Neural cell (in vitro differentiated cells): ENCODE measurements around the gene PAPPA2. TPM values are rescaled to one million over a fixed set of nuclear protein-coding genes. Genes with fewer than 3 reads are reported as not detected.

Experiments used
- H2AFZ ChIP-seq: fragments of 200-600, 300-800 bp; sonication (generic), shearing (Covaris generic); 2 replicates; pipeline ENCODE4 v1.6.0; 2014; ENCODE audit warnings: low read depth, mild to moderate bottlenecking, antibody characterized with exemption, low read length, moderate library complexity
- H3F3A ChIP-seq: fragments of 200-600 bp; shearing (Covaris generic); 2 replicates; pipeline ENCODE4 v1.6.1; 2016; ENCODE audit warnings: mild to moderate bottlenecking, moderate library complexity, mixed read lengths, antibody characterized with exemption, low read length; ENCODE audit not compliant: insufficient read depth, poor library complexity, severe bottlenecking
- H3K27ac ChIP-seq: fragments of 200-600, 300-800 bp; sonication (generic), shearing (Covaris generic); 2 replicates; pipeline ENCODE4 v1.5.1; 2014; ENCODE audit warnings: mild to moderate bottlenecking, low read length, moderate library complexity
- H3K27me3 ChIP-seq: fragments of 300-800, 200-600 bp; sonication (generic), shearing (Covaris generic); 2 replicates; pipeline ENCODE4 v1.6.0; 2014; ENCODE audit warnings: mild to moderate bottlenecking, low read depth, low read length, moderate library complexity; ENCODE audit not compliant: insufficient read depth
- H3K36me3 ChIP-seq: fragments of 300-800, 200-600 bp; sonication (generic), shearing (Covaris generic); 2 replicates; pipeline ENCODE4 v1.5.1; 2014; ENCODE audit warnings: mild to moderate bottlenecking, antibody characterized with exemption, low read length, moderate library complexity; ENCODE audit not compliant: insufficient read depth
- H3K4me2 ChIP-seq: fragments of 300-800, 200-600 bp; sonication (generic), shearing (Covaris generic); 2 replicates; pipeline ENCODE4 v1.6.0; 2014; ENCODE audit warnings: mild to moderate bottlenecking, low read length
- H3K4me3 ChIP-seq: fragments of 300-800, 200-600 bp; sonication (generic), shearing (Covaris generic); 2 replicates; pipeline ENCODE4 v1.5.1; 2014; ENCODE audit warnings: mild to moderate bottlenecking, low read length, moderate library complexity
- H3K79me2 ChIP-seq: fragments of 200-600 bp; shearing (Covaris generic); replicated peaks from 2 replicates; pipeline ENCODE4 v1.6.0; 2014; ENCODE audit warnings: mild to moderate bottlenecking, low read length, moderate library complexity; ENCODE audit not compliant: insufficient read depth
- H3K9ac ChIP-seq: fragments of 300-800, 200-600 bp; sonication (generic), shearing (Covaris generic); 2 replicates; pipeline ENCODE4 v1.6.1; 2016; ENCODE audit warnings: mild to moderate bottlenecking, low read length, mixed read lengths
- H3K9me2 ChIP-seq: fragments of 200-600 bp; shearing (Covaris generic); 2 replicates; pipeline ENCODE4 v1.6.1; 2016; ENCODE audit warnings: mild to moderate bottlenecking, low read length, mixed read lengths; ENCODE audit not compliant: insufficient read depth
- H3K9me3 ChIP-seq: fragments of 200-600, 300-800 bp; sonication (generic), shearing (Covaris generic); 2 replicates; pipeline ENCODE4 v1.6.1; 2016; ENCODE audit warnings: mild to moderate bottlenecking, mixed run types, low read length, moderate library complexity, mixed read lengths
- H4K20me1 ChIP-seq: fragments of 200-600 bp; shearing (Covaris generic); 2 replicates; pipeline ENCODE4 v1.6.1; 2016; ENCODE audit warnings: mild to moderate bottlenecking, mixed run types; ENCODE audit not compliant: insufficient read depth
- CTCF ChIP-seq: fragments of 450-650 bp; IDR thresholded peaks from 2 replicates; pipeline ENCODE4 v1.5.1; 2014; ENCODE audit warnings: antibody characterized with exemption, mild to moderate bottlenecking, moderate library complexity; ENCODE audit not compliant: poor library complexity, severe bottlenecking
- EP300 ChIP-seq: fragments of 450-650 bp; conservative IDR thresholded peaks from 2 replicates; pipeline ENCODE4 v1.6.1; 2014; ENCODE audit warnings: antibody characterized with exemption, mild to moderate bottlenecking, moderate library complexity; ENCODE audit not compliant: poor library complexity, severe bottlenecking
- EZH2 ChIP-seq: fragments of 200-600, 300-800 bp; shearing (Covaris generic), sonication (generic); IDR thresholded peaks from 2 replicates; pipeline ENCODE4 v1.6.1; 2014; ENCODE audit warnings: antibody characterized with exemption, low read length, borderline replicate concordance, mild to moderate bottlenecking; ENCODE audit not compliant: insufficient read depth, poor library complexity, severe bottlenecking
- MXI1 ChIP-seq: fragments of 450-650 bp; conservative IDR thresholded peaks from 2 replicates; pipeline ENCODE4 v1.6.1; 2014; ENCODE audit warnings: antibody characterized with exemption, mild to moderate bottlenecking; ENCODE audit not compliant: poor library complexity, severe bottlenecking
- POLR2AphosphoS5 ChIP-seq: IDR thresholded peaks from 2 replicates; pipeline ENCODE4 v1.6.1; 2012
- RAD21 ChIP-seq: fragments of 450-650 bp; conservative IDR thresholded peaks from 2 replicates; pipeline ENCODE4 v1.6.1; 2014; ENCODE audit warnings: antibody characterized with exemption, mild to moderate bottlenecking, moderate library complexity
- REST ChIP-seq: IDR thresholded peaks from 2 replicates; pipeline ENCODE4 v1.6.1; 2012; ENCODE audit warnings: borderline replicate concordance
- SMC3 ChIP-seq: fragments of 450-650 bp; conservative IDR thresholded peaks from 2 replicates; pipeline ENCODE4 v1.6.1; 2014; ENCODE audit warnings: antibody characterized with exemption, mild to moderate bottlenecking, moderate library complexity; ENCODE audit not compliant: poor library complexity
- TAF1 ChIP-seq: IDR thresholded peaks from 2 replicates; pipeline ENCODE4 v1.6.1; 2012; ENCODE audit warnings: low read depth
- polyA plus RNA-seq: library from polyadenylated mRNA; depleted of rRNA; stranded (reverse); fragments of >200 nt; gene quantifications from 2 replicates; pipeline ENCODE4 v1.2.3, GENCODE V29; 2014

PAPPA2 gene
- polyA plus RNA-seq, 1 donor from 2014 or later = 0.59 TPM

- H3K4me3 ChIP-seq = no peak overlapping the region
- H3K9ac ChIP-seq = no peak overlapping the region
- no peak overlapping the region for H2AFZ ChIP-seq
- H3K27me3 ChIP-seq = no peaks in the 10 kb centered on the region
- no peaks in the 10 kb centered on the region for H3K9me2 ChIP-seq
- no peaks in the 10 kb centered on the region for H3K9me3 ChIP-seq
- H4K20me1 ChIP-seq = no peaks in the 10 kb centered on the region
- H3K27ac ChIP-seq = no peak overlapping the region
- TF ChIP-seq EZH2 (no peak), SMC3 (no peak), REST (no peak), MXI1 (no peak), TAF1 (no peak)
- H3K36me3 ChIP-seq = no peaks in the 10 kb centered on the region
- H3K4me2 ChIP-seq = no peak overlapping the region
- no peaks in the 10 kb centered on the region for H3K79me2 ChIP-seq
- no peaks in the 10 kb centered on the region for H3F3A ChIP-seq
Observed at GRCh38 chr1:176811511-176812288, 348.7 kb downstream of the PAPPA2 start.

GRCh38 chr1:176815621-176816020 is 352.6 kb downstream of the PAPPA2 start:
- no peak overlapping the region for H3K4me2 ChIP-seq
- H3K36me3 ChIP-seq = no peaks in the 10 kb centered on the region
- no peaks in the 10 kb centered on the region for H3K9me3 ChIP-seq
- H3F3A ChIP-seq = no peaks in the 10 kb centered on the region
- H3K9me2 ChIP-seq = no peaks in the 10 kb centered on the region
- no peaks in the 10 kb centered on the region for H3K27me3 ChIP-seq
- no peak for TF ChIP-seq CTCF
- no peak for TF ChIP-seq EZH2
- H3K79me2 ChIP-seq = no peaks in the 10 kb centered on the region
- no peak overlapping the region for H3K9ac ChIP-seq
- H3K27ac ChIP-seq = no peak overlapping the region
- H3K4me3 ChIP-seq = no peak overlapping the region
- no peaks in the 10 kb centered on the region for H4K20me1 ChIP-seq
- H2AFZ ChIP-seq = no peak overlapping the region

- Histone ChIP-seq H3K79me2 (no peaks in the 10 kb centered on the region), H3K9me2 (no peaks in the 10 kb centered on the region), H3K4me3 (no peak overlapping the region), H3K27me3 (no peaks in the 10 kb centered on the region), H4K20me1 (no peaks in the 10 kb centered on the region), H3K36me3 (no peaks in the 10 kb centered on the region), H3K27ac (no peak overlapping the region), H2AFZ (no peak overlapping the region), H3K9ac (no peak overlapping the region), H3K4me2 (no peak overlapping the region), H3K9me3 (no peaks in the 10 kb centered on the region), H3F3A (no peaks in the 10 kb centered on the region)
- no peak for TF ChIP-seq CTCF
- TF ChIP-seq RAD21 = no peak
- no peak for TF ChIP-seq REST
- TF ChIP-seq SMC3 = no peak
- TF ChIP-seq EZH2 = no peak
- no peak for TF ChIP-seq EP300
- TF ChIP-seq TAF1 = no peak
- TF ChIP-seq MXI1 = no peak
- TF ChIP-seq POLR2AphosphoS5 = no peak
Observed at GRCh38 chr1:176816232-176816631, 353.3 kb downstream of the PAPPA2 start.
